Breast epithelium (tissue), 4 donors: ENCODE data around the gene TSN. TPM values are rescaled to one million over a fixed set of nuclear protein-coding genes. Genes with fewer than 3 reads are reported as not detected.

Experiments used
- DNase-seq, 2 donors: peaks; one replicate each; pipeline ENCODE4 v3.0.0-alpha.2; 2019; ENCODE audit warnings: low spot score in 2 of 2
- H3K27ac ChIP-seq, 2 donors: fragments of 200-600 bp; sonication (generic) in 1 of 2; one replicate each; pipeline ENCODE4 v1.5.1; 2016 to 2019; ENCODE audit warnings: mild to moderate bottlenecking in 1 of 2
- H3K27me3 ChIP-seq, 2 donors: fragments of 200-600 bp; sonication (generic) in 1 of 2; one replicate each; pipeline versions ENCODE4 v1.5.1 to v1.6.0; 2017 to 2019; ENCODE audit warnings: control low read depth in 1 of 2, mild to moderate bottlenecking in 1 of 2
- H3K36me3 ChIP-seq: fragments of 200-600 bp; one replicate; pipeline ENCODE4 v1.5.1; 2019
- H3K4me1 ChIP-seq, 2 donors: fragments of 200-600 bp; sonication (generic); one replicate each; pipeline ENCODE4 v1.5.1; 2016 to 2019; ENCODE audit warnings: control low read depth in 1 of 2
- H3K4me3 ChIP-seq, 3 donors: fragments of 200-600 bp; sonication (generic); 1 replicate in 2 of 3; 2 replicates in 1 of 3; pipeline ENCODE4 v1.5.1; 2016 to 2019; ENCODE audit warnings: mild to moderate bottlenecking in 3 of 3, moderate library complexity in 2 of 3
- H3K9me3 ChIP-seq, 2 donors: fragments of 200-600 bp; sonication (generic) in 1 of 2; one replicate each; pipeline ENCODE4 v1.5.1; 2016 to 2019; ENCODE audit warnings: control low read depth in 1 of 2
- POLR2A ChIP-seq: fragments of 450-650 bp; IDR thresholded peaks from one replicate; pipeline ENCODE4 v1.6.1; 2016; ENCODE audit warnings: antibody characterized with exemption, mild to moderate bottlenecking, moderate library complexity
- POLR2AphosphoS5 ChIP-seq, 3 donors: sonication (generic); formaldehyde crosslinking; IDR thresholded peaks; one replicate each; pipeline ENCODE4 v1.6.1; 2017; ENCODE audit warnings: antibody characterized with exemption in 3 of 3
- intact Hi-C: fragments of 100-400 bp; cut with DNase I; formaldehyde crosslinking; loops from one replicate; pipeline ENCODE4 v1.15.1; 2023; ENCODE audit warnings: low total_unique reads
- total RNA-seq, 3 donors: library from RNA; depleted of rRNA; stranded (reverse); fragments of >200 nt; gene quantifications; one replicate each; pipeline ENCODE4 v1.1.0, GENCODE V29; 2016
- TF ChIP-seq, protein P1 (sequence below), 3 donors: fragments of 450-650 bp; IDR thresholded peaks; one replicate each; pipeline ENCODE4 v1.5.1; 2016 to 2017; ENCODE audit warnings: antibody characterized with exemption in 3 of 3, mild to moderate bottlenecking in 3 of 3, moderate library complexity in 3 of 3

The TSN gene
- total RNA-seq, 3 donors from 2014 or later = 35.1 to 55.8 (median 42.7) TPM

DNA sequence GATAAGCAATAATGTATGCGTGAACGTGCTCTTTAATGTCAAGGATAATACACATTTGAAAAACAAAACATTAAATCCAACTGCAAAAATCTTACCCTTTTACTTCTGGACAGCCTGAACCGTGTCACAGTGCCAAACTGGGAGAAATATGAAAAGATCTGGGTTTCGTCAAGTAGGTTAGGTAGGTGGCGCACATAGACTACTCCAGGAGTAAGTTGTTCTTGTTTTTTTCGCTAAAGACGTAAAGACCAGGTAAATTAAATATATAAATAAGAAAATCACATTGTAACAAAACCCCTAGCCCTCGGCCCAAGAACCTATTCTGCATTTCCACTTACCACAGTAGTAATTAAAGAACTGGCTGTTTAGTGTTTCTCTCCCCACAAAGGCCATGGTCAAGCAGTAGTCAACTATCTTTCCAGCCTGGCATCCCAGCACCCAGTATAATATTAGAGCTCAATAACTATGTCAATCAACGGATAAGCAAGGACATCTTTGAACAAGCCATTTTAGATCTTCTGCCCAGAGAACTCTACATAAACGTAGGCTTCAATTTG lies 19.9 kb upstream of the TSN start:
- Histone ChIP-seq H3K36me3 (no peaks in the 10 kb centered on the region), H3K27me3 (no peaks in the 10 kb centered on the region), H3K27ac (peak overlapping the region; percentile 79 to 84), H3K4me1 (no peaks in the 10 kb centered on the region), H3K9me3 (no peaks in the 10 kb centered on the region), H3K4me3 (peak overlapping the region; percentile 71 to 90 (median 89))
- intact Hi-C loops = loop anchor here (10.0 kb wide), 1 partner anchor 201 kb away; the partner anchor contains the start of gene RNU4ATAC
- TF ChIP-seq, protein P1, sequence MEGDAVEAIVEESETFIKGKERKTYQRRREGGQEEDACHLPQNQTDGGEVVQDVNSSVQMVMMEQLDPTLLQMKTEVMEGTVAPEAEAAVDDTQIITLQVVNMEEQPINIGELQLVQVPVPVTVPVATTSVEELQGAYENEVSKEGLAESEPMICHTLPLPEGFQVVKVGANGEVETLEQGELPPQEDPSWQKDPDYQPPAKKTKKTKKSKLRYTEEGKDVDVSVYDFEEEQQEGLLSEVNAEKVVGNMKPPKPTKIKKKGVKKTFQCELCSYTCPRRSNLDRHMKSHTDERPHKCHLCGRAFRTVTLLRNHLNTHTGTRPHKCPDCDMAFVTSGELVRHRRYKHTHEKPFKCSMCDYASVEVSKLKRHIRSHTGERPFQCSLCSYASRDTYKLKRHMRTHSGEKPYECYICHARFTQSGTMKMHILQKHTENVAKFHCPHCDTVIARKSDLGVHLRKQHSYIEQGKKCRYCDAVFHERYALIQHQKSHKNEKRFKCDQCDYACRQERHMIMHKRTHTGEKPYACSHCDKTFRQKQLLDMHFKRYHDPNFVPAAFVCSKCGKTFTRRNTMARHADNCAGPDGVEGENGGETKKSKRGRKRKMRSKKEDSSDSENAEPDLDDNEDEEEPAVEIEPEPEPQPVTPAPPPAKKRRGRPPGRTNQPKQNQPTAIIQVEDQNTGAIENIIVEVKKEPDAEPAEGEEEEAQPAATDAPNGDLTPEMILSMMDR (IDR thresholded peaks at IDR 0.05) = no peak
- TF ChIP-seq POLR2A (no peak), POLR2AphosphoS5 (IDR thresholded peaks at IDR 0.05) (no peak)
- no peak for DNase-seq

DNA sequence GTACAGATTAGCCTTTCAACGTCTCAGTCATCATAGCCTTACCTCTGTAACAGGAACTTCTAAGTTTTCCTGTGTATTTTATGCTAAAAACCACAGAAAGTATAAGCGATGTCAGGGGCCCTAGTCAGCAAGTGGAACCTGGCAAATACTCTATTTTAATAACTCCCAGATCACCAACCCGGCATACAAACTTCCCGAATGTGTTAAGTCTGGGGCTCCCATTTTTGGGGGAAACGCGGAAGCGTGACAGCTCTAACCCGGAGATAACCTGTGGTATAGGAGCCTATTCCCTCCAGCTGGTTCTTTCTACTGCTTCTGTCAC lies 19.4 kb upstream of the TSN start:
- Histone ChIP-seq H3K9me3 (no peaks in the 10 kb centered on the region), H3K27me3 (no peaks in the 10 kb centered on the region), H3K27ac (peak overlapping the region; percentile 79 to 84), H3K36me3 (no peaks in the 10 kb centered on the region), H3K4me3 (peak overlapping the region; percentile 71 to 90 (median 89)), H3K4me1 (no peaks in the 10 kb centered on the region)
- intact Hi-C loops = loop anchor here (10.0 kb wide), 1 partner anchor 201 kb away; the partner anchor contains the start of gene RNU4ATAC
- DNase-seq = no peak
- TF ChIP-seq, protein P1 (IDR thresholded peaks at IDR 0.05) = no peak
- no peak for TF ChIP-seq POLR2AphosphoS5 (IDR thresholded peaks at IDR 0.05)
- no peak for TF ChIP-seq POLR2A

GRCh38 chr2:121736462-121737336 lies 18.8 kb upstream of the TSN start, which contains the start of gene NIFK:
Gene NIFK (minus strand): TSS chr2:121736875. CDS start chr2:121736850, 25 bp downstream.
- intact Hi-C loops = loop anchor here (10.0 kb wide), 1 partner anchor 202 kb away; the partner anchor contains the start of gene RNU4ATAC
- H3K9me3 ChIP-seq = no peaks in the 10 kb centered on the region

DNA sequence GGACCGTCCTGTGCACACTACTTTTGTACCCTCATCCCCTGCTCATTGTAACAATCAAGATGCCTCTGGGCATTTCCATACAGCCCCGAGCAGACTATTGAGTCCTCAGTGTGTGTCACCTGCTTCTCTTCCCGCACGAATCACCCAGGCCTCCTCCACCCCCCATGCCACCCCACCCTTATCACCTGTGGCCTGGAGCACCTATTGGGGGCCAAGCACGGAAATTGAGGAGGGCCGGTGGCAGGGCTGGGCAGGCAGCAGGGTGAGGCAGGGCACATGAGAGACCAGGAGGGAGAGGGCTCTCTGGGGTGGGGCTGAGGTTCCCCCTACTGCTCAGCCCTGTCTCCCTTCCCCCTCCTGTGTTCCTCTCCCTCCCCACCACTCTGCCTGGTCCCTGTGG lies 14.5 kb upstream of the TSN start:
- Histone ChIP-seq H3K27me3 (no peaks in the 10 kb centered on the region), H3K36me3 (no peaks in the 10 kb centered on the region), H3K4me1 (no peaks in the 10 kb centered on the region), H3K27ac (no peak overlapping the region), H3K4me3 (no peak overlapping the region), H3K9me3 (no peaks in the 10 kb centered on the region)
- intact Hi-C loops = no loop called here
- no peak for DNase-seq
- TF ChIP-seq POLR2AphosphoS5 (IDR thresholded peaks at IDR 0.05) = no peak
- TF ChIP-seq POLR2A = no peak
- TF ChIP-seq, protein P1 (IDR thresholded peaks at IDR 0.05) = no peak

More at GRCh38 chr2:121736462-121737336, 18.8 kb upstream of the TSN start, which contains the start of gene NIFK:
- DNase-seq = peak; percentile 98 to 100
- no peaks in the 10 kb centered on the region for H3K27me3 ChIP-seq
- TF ChIP-seq POLR2A = no peak
- TF ChIP-seq POLR2AphosphoS5 (IDR thresholded peaks at IDR 0.05) = peak; percentile 30 to 63 (median 50)
- no peaks in the 10 kb centered on the region for H3K36me3 ChIP-seq
- H3K27ac ChIP-seq = peak within 1 kb of the TSS; percentile 79 to 84
- H3K4me1 ChIP-seq = no peaks in the 10 kb centered on the region
- H3K4me3 ChIP-seq = peak within 1 kb of the TSS; percentile 71 to 90 (median 89)

- Histone ChIP-seq H3K4me1 (no peaks in the 10 kb centered on the region), H3K4me3 (no peak overlapping the region), H3K9me3 (no peaks in the 10 kb centered on the region), H3K27me3 (no peaks in the 10 kb centered on the region), H3K27ac (no peak overlapping the region), H3K36me3 (no peaks in the 10 kb centered on the region)
- intact Hi-C loops = no loop called here
- TF ChIP-seq, protein P1 (IDR thresholded peaks at IDR 0.05) = no peak
- no peak for TF ChIP-seq POLR2A
- no peak for DNase-seq
These were observed 14.0 kb upstream of the TSN start for GRCh38 chr2:121741450-121741849.
